K562 (cell line): ENCODE measurements around the gene RNLS. TPM values are rescaled to one million over a fixed set of nuclear protein-coding genes. Genes with fewer than 3 reads are reported as not detected.

Experiments
- ATAC-seq: fragments of 200-7000 bp; cut with Tn5 transposase; 3 replicates; pipeline ENCODE4 v1.9.1; 2020; ENCODE audit warnings: moderate library complexity
- BruUV-seq: library from RNA; stranded (reverse); fragments of 400-500 nt; replicated peaks from 2 replicates; lab custom pipeline; 2021; lab: Mats Ljungman, UMichigan
- CTCF ChIA-PET: fragments of 300-600 bp; formaldehyde crosslinking; extraction: SDS; loops from one replicate; lab custom pipeline; 2021; ENCODE audit warnings: low intra/inter-chr PET ratio; lab: Yijun Ruan, JAX
- POLR2A ChIA-PET: fragments of 300-600, 350-650 bp; sonication (Branson Sonifier 250); formaldehyde crosslinking; extraction: SDS; loops from one replicate; lab custom pipeline; 2021; ENCODE audit warnings: antibody characterized with exemption, inconsistent platforms; lab: Yijun Ruan, JAX
- DNase-seq, 4 experiments: peaks; one replicate each; pipeline versions ENCODE4 v3.0.0 to v3.0.0-alpha.2; 2011 to 2018; ENCODE audit warnings: low spot score in 3 of 4, mixed read lengths in 3 of 4; ENCODE audit errors: extremely low read depth in 1 of 4
- FAIRE-seq: peaks from 2 replicates; lab custom pipeline; 2011; peaks lifted over from hg19 to GRCh38; lab: Jason Lieb, UNC
- H2AFZ ChIP-seq: 2 replicates; pipeline ENCODE4 v1.6.0; 2011; ENCODE audit warnings: low read depth, low read length, control low read depth, inconsistent platforms
- H3K27ac ChIP-seq: fragments of 200-600 bp; 3 replicates; pipeline ENCODE4 v1.8.0; 2011; ENCODE audit warnings: low read depth, mild to moderate bottlenecking, control low read depth, inconsistent platforms, low read length, moderate library complexity, mixed read lengths; ENCODE audit errors: extremely low read depth
- H3K27me3 ChIP-seq, 2 experiments: fragments of 300-600 bp in 1 of 2; 2 replicates in 1 of 2; 3 replicates in 1 of 2; pipeline versions ENCODE4 v1.6.0 to v1.8.0; 2011; ENCODE audit warnings: inconsistent platforms in 2 of 2, low read length in 2 of 2, mild to moderate bottlenecking in 1 of 2, mixed read lengths in 1 of 2, moderate library complexity in 1 of 2; ENCODE audit not compliant: control insufficient read depth in 2 of 2, insufficient read depth in 2 of 2
- H3K36me3 ChIP-seq: fragments of 300-600 bp; 3 replicates; pipeline ENCODE4 v1.8.0; 2011; ENCODE audit warnings: mild to moderate bottlenecking, low read length, inconsistent platforms; ENCODE audit not compliant: control insufficient read depth, insufficient read depth
- H3K4me1 ChIP-seq, 2 experiments: fragments of 200-600 bp in 1 of 2; replicated peaks in 1 of 2; 2 replicates in 1 of 2; 3 replicates in 1 of 2; pipeline versions ENCODE4 v1.5.1 to v1.8.0; 2011; ENCODE audit warnings: inconsistent platforms in 2 of 2, low read length in 2 of 2, mild to moderate bottlenecking in 1 of 2, mixed read lengths in 1 of 2, moderate library complexity in 1 of 2; ENCODE audit not compliant: control insufficient read depth in 2 of 2, insufficient read depth in 2 of 2
- H3K4me2 ChIP-seq: 2 replicates; pipeline ENCODE4 v1.6.1; 2011; ENCODE audit warnings: low read length, control low read depth, inconsistent platforms, mixed read lengths; ENCODE audit not compliant: insufficient read depth
- H3K4me3 ChIP-seq: fragments of 200-600 bp; sonication (generic), shearing (Covaris generic); 2 replicates; pipeline ENCODE4 v1.5.1; 2016; ENCODE audit warnings: control low read depth, inconsistent platforms
- H3K79me2 ChIP-seq: fragments of 200-600 bp; 3 replicates; pipeline ENCODE4 v1.8.0; 2011; ENCODE audit warnings: low read length, inconsistent platforms; ENCODE audit not compliant: control insufficient read depth, insufficient read depth
- H3K9ac ChIP-seq, 2 experiments: 2 replicates each; pipeline versions ENCODE4 v1.6.0 to v1.6.1; 2011; ENCODE audit warnings: low read depth in 2 of 2, low read length in 2 of 2, control low read depth in 1 of 2, inconsistent platforms in 1 of 2, mild to moderate bottlenecking in 1 of 2, mixed read lengths in 1 of 2; ENCODE audit not compliant: insufficient read depth in 1 of 2
- H3K9me1 ChIP-seq: one replicate; pipeline ENCODE4 v1.6.0; 2011; ENCODE audit warnings: inconsistent platforms, mild to moderate bottlenecking, low read length, moderate library complexity; ENCODE audit not compliant: control insufficient read depth, insufficient read depth
- H3K9me3 ChIP-seq: replicated peaks from 2 replicates; pipeline ENCODE4 v1.5.1; 2011; ENCODE audit warnings: low read depth, low read length, inconsistent platforms; ENCODE audit not compliant: control insufficient read depth, insufficient read depth
- H4K20me1 ChIP-seq: replicated peaks from 2 replicates; pipeline ENCODE4 v1.6.1; 2011; ENCODE audit warnings: low read length, inconsistent platforms, mixed read lengths; ENCODE audit not compliant: control insufficient read depth, insufficient read depth
- MTF1 ChIP-seq: fragments of 250-450 bp; sonication (Bioruptor Pico); IDR thresholded peaks from 2 replicates; pipeline ENCODE4 v1.9.0; 2021; ENCODE audit warnings: moderate library complexity, mild to moderate bottlenecking, inconsistent platforms, borderline replicate concordance
- NFE2 ChIP-seq: IDR thresholded peaks from 2 replicates; pipeline ENCODE4 v1.6.1; 2014; ENCODE audit warnings: antibody characterized with exemption, low read depth
- NFE2L1 ChIP-seq: fragments of 450-650 bp; IDR thresholded peaks from 2 replicates; pipeline ENCODE4 v1.6.1; 2016; ENCODE audit warnings: missing genetic modification characterization, low read depth, mild to moderate bottlenecking, missing compliant biosample characterization, moderate library complexity, borderline replicate concordance
- SRSF1 ChIP-seq: fragments of 200-400 bp; formaldehyde crosslinking; IDR thresholded peaks from 2 replicates; pipeline ENCODE4 v1.6.1; 2017; ENCODE audit warnings: mild to moderate bottlenecking, low read depth, low read length, moderate library complexity
- ZNF263 ChIP-seq: sonication (generic); formaldehyde crosslinking; IDR thresholded peaks from 2 replicates; pipeline ENCODE4 v1.8.0; 2022; ENCODE audit warnings: mild to moderate bottlenecking, missing genetic modification reagents, borderline replicate concordance
- ZNF77 ChIP-seq: fragments of 250-450 bp; sonication (Bioruptor Pico); IDR thresholded peaks from 2 replicates; pipeline ENCODE4 v1.5.0; 2020
- WGBS: fragments of 100-300 bp; shearing (Covaris generic); methylation state at CpG from one replicate; pipeline ENCODE4 v1.1.6; 2016; ENCODE audit warnings: low coverage, mixed read lengths; ENCODE audit not compliant: insufficient coverage; ENCODE audit errors: missing lambda C conversion rate; 5-methylcytosine and 5-hydroxymethylcytosine counted together
- in situ Hi-C: fragments of 300-500 bp; cut with MboI; formaldehyde crosslinking; loops from 4 replicates; pipeline ENCODE4 v1.15.0; 2018; ENCODE audit warnings: inconsistent platforms, mixed read lengths
- intact Hi-C: fragments of 100-400 bp; cut with micrococcal nuclease; formaldehyde crosslinking; loops from 2 replicates; pipeline ENCODE4 v1.14.2; 2022
- polyA plus RNA-seq, 8 experiments: library from polyadenylated mRNA; depleted of rRNA in 4 of 8; stranded (reverse) in 5 of 8; unstranded in 3 of 8; fragments of >200 nt; fragmentation: Nextera tagmentation in 2 of 8; fragmentation: Illumina TruSeq in 1 of 8; extraction: Ambion mirVana in 2 of 8; extraction: Trizol in 1 of 8; gene quantifications; 2 replicates each; pipeline versions ENCODE4 v1.2.1 to v1.2.3, GENCODE V29; 2011 to 2014; ENCODE audit warnings: inconsistent platforms in 1 of 8, missing spikeins in 1 of 8
- total RNA-seq, 7 experiments: library from RNA; depleted of rRNA in 6 of 7; stranded (reverse); fragments of >200 nt in 6 of 7; fragmentation: Illumina TruSeq in 2 of 7; extraction: Trizol in 2 of 7; gene quantifications; 2 replicates each; pipeline versions ENCODE4 v1.2.1 to v1.2.3, GENCODE V29; 2011 to 2021; ENCODE audit warnings: low replicate concordance in 1 of 7
- TF ChIP-seq, protein P1 (sequence below), 3 experiments: fragments of 200-800 bp in 1 of 3; fragments of 250-450 bp in 1 of 3; fragments of 450-650 bp in 1 of 3; sonication (Bioruptor Pico) in 1 of 3; sonication (Bioruptor generic) in 1 of 3; formaldehyde crosslinking in 1 of 3; IDR thresholded peaks; 2 replicates each; pipeline versions ENCODE4 v1.6.1 to v1.8.0; 2016 to 2022; ENCODE audit warnings: mild to moderate bottlenecking in 2 of 3, missing genetic modification characterization in 2 of 3, missing compliant biosample characterization in 1 of 3, moderate library complexity in 1 of 3
- TF ChIP-seq, protein P2 (sequence below): sonication (generic); IDR thresholded peaks from 2 replicates; pipeline ENCODE4 v1.6.1; 2016
- TF ChIP-seq, protein P3 (sequence below), 2 experiments: fragments of 450-650 bp in 1 of 2; sonication (generic) in 1 of 2; formaldehyde crosslinking in 1 of 2; IDR thresholded peaks in 1 of 2; conservative IDR thresholded peaks in 1 of 2; 2 replicates each; pipeline versions ENCODE4 v1.6.1 to v1.8.1; 2016 to 2023; ENCODE audit warnings: mild to moderate bottlenecking in 2 of 2, moderate library complexity in 2 of 2, inconsistent platforms in 1 of 2, missing genetic modification reagents in 1 of 2

Gene RNLS
- total and polyA plus RNA-seq, 9 of the 15 experiments (the other 6 are each of a cell fraction or from before 2014, with no cell fraction given), result 0.14 to 0.72 (median 0.41) TPM; not detected in 3

DNA sequence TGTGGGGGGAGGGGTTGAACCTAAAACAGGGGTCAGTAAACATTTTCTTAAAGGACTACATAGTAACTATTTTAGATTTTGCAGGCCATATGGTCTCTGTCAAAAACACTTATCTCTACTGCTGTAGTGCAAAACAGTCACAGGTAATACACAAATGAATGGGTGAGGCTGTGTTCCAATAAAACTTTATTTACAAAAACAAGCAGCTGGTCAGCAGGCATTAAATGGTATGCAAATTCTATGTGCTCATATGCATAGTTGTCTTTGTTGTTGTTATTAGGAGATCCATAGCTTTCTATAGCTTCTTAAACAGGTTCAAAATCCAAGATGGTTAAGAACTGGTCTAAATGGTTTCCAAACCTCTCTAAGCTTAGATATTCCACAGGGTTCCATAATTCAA, 302.6 kb downstream of the RNLS start (continued):
- TF ChIP-seq, protein P1, sequence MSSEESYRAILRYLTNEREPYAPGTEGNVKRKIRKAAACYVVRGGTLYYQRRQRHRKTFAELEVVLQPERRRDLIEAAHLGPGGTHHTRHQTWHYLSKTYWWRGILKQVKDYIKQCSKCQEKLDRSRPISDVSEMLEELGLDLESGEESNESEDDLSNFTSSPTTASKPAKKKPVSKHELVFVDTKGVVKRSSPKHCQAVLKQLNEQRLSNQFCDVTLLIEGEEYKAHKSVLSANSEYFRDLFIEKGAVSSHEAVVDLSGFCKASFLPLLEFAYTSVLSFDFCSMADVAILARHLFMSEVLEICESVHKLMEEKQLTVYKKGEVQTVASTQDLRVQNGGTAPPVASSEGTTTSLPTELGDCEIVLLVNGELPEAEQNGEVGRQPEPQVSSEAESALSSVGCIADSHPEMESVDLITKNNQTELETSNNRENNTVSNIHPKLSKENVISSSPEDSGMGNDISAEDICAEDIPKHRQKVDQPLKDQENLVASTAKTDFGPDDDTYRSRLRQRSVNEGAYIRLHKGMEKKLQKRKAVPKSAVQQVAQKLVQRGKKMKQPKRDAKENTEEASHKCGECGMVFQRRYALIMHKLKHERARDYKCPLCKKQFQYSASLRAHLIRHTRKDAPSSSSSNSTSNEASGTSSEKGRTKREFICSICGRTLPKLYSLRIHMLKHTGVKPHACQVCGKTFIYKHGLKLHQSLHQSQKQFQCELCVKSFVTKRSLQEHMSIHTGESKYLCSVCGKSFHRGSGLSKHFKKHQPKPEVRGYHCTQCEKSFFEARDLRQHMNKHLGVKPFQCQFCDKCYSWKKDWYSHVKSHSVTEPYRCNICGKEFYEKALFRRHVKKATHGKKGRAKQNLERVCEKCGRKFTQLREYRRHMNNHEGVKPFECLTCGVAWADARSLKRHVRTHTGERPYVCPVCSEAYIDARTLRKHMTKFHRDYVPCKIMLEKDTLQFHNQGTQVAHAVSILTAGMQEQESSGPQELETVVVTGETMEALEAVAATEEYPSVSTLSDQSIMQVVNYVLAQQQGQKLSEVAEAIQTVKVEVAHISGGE (CRISPR knock-in tag; IDR thresholded peaks at IDR 0.05), result no peak
- TF ChIP-seq, all 486 proteins: peak for 1

DNA sequence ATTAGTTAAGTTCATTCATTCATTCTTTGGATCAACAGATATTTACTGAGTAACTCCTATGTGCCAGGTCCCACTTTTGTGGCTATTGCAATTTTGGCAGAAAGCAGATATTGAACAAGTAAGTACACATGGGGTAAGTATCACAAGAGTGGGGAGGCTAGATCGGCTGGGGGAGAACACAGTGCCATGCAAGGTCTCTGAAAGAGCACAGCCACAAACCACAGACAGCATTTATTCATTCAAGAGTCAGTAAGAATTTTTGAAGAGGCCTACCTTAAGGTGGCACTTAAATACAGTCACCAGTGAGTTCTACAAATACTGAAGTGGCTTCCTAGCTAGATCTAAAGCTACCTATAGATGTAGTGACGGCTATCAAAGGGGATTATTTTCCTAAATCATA, 304.2 kb downstream of the RNLS start:
- no peak overlapping the region for H3K27ac ChIP-seq
- H2AFZ ChIP-seq, result no peak overlapping the region
- CTCF ChIA-PET, result no interaction called here
- BruUV-seq, result no TSS peak
- H3K4me1 ChIP-seq, result no peaks in the 10 kb centered on the region
- H3K79me2 ChIP-seq, result no peaks in the 10 kb centered on the region
- H3K4me2 ChIP-seq, result no peak overlapping the region
- DNase-seq, result no peak
- intact Hi-C loops (no loop called here), in situ Hi-C loops (no loop called here)
- H3K9me3 ChIP-seq, result no peaks in the 10 kb centered on the region
- 0% methylated on average over 2 of the region's 2 CpGs for WGBS
- POLR2A ChIA-PET, result no interaction called here
- no peaks in the 10 kb centered on the region for H4K20me1 ChIP-seq
- no peak for FAIRE-seq
- H3K36me3 ChIP-seq, result no peaks in the 10 kb centered on the region
- TF ChIP-seq ZNF263 (CRISPR knock-in tag) (no peak), ZNF77 (CRISPR knock-in tag) (no peak), SRSF1 (no peak), MTF1 (CRISPR knock-in tag) (no peak), NFE2 (no peak), NFE2L1 (tag) (no peak)
- TF ChIP-seq, protein P2, sequence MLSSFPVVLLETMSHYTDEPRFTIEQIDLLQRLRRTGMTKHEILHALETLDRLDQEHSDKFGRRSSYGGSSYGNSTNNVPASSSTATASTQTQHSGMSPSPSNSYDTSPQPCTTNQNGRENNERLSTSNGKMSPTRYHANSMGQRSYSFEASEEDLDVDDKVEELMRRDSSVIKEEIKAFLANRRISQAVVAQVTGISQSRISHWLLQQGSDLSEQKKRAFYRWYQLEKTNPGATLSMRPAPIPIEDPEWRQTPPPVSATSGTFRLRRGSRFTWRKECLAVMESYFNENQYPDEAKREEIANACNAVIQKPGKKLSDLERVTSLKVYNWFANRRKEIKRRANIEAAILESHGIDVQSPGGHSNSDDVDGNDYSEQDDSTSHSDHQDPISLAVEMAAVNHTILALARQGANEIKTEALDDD, result no peak
- TF ChIP-seq, protein P3, sequence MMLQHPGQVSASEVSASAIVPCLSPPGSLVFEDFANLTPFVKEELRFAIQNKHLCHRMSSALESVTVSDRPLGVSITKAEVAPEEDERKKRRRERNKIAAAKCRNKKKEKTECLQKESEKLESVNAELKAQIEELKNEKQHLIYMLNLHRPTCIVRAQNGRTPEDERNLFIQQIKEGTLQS (IDR thresholded peaks at IDR 0.05), result no peak
- TF ChIP-seq, protein P3 (CRISPR knock-in tag; conservative IDR thresholded peaks at IDR 0.05), result no peak
- ATAC-seq, result no peak
- H3K9me1 ChIP-seq, result no peaks in the 10 kb centered on the region
- no peaks in the 10 kb centered on the region for H3K27me3 ChIP-seq
- no peak overlapping the region for H3K9ac ChIP-seq
- no peak overlapping the region for H3K4me3 ChIP-seq
